GM18861 (cell line): ENCODE measurements around the gene RFC5.
"Not testable (repeated sequence)": the region's sequence is repeated elsewhere in the genome, so short reads cannot be mapped to it uniquely, and the experiment has no call there.

Source experiments
- ATAC-seq: cut with Tn5 transposase; IDR thresholded peaks from one replicate; pipeline ENCODE4 v1.9.1; 2021; ENCODE audit not compliant: unreplicated experiment

The RFC5 gene

DNA sequence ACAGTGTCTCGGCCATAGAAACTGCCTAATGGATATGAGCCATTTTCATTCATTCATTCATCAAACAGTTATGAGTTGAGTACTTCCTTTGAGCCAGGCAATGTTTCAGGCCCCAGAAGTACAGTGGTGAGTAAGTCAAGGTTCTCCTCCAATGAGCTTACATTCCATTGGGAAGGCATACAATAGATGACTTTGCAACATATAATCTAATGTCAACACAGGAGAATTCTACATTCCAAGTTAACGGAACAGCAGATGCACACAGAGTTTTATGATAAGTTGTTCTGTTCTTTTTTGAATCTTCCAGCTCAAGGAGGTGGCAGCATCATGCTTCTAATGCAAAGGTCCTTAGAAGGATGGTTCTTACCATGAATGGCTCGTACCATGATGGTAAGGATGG lies 3.2 kb upstream of the RFC5 start:
- ATAC-seq, result no peak

DNA sequence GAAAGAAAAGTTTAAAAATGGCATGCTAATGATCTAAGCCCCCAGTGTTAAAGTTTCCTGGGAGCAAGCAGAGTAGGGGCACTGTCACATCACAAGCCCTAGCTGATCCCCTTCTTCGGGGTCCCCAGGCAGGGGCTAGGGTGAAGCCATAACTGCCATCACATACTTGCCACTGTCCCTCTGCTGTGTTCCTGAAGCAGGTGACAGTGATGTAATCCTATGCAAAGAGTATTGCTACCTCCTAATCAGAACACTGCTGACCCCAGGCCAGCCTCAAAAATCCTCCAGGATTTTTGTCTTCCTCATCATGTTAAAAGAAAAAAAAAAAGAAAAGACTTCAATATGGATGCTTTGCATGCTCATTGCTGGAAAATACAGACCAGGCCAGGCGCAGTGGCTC lies 1.2 kb upstream of the RFC5 start:
- no peak for ATAC-seq

DNA sequence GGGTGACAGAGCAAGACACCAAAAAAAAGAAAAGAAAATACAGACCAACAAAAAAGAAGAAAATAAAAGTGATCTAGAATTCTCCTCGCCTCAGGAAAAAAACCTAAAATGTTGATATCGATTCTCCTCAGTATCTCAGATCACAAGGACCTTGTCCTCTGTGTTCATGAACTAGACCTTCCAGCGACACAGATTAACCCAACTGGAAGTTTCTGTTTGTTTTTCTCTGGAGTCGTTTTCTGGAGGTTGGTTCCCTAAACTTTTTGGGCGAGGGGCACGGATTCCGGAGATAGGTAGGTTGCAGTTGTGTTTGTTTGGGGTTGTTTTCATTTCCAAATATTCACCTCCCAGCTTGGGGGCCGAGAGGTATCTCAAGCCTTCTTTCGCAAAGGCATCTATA lies 559 bp upstream of the RFC5 start:
- ATAC-seq, result no peak

DNA sequence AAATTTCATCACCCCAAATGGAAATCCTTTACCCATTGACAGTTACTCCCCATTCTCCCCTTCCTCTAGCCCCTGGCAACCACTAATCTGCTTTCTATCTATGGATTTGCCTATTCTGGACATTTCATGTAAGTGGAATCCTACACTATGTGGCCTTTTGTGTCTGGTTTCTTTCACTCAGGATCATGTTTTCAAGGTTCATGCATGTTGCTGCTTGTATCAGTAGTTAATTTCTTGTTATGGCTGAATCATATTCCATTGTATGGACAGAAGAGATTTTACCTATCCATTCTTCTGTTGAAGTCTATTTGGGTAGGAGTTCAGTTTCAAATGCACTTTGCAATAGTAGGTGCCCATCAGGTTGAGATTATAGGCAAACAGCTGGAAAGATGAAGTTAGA lies 1.4 kb downstream of the RFC5 start:
- ATAC-seq, result no peak

DNA sequence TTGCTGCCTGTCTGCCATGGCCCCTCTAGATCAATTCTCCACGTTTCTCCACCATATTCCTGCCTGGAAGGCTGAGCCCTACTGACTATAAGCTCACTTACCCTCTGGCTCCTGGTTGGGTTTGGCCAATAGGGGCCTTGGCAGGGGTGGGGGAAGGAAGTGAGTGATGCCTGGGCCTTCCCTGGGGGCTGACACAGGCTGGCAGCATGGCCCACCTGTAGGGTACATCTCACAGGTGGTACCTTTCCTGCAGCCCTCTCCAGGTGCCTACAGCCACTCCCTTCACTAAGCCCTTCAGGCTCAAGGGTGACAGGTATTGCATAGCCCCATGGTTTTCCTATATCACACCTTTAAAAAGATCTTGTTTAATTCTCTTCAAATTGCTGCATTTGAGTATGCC lies 3.5 kb downstream of the RFC5 start:
- no peak for ATAC-seq

DNA sequence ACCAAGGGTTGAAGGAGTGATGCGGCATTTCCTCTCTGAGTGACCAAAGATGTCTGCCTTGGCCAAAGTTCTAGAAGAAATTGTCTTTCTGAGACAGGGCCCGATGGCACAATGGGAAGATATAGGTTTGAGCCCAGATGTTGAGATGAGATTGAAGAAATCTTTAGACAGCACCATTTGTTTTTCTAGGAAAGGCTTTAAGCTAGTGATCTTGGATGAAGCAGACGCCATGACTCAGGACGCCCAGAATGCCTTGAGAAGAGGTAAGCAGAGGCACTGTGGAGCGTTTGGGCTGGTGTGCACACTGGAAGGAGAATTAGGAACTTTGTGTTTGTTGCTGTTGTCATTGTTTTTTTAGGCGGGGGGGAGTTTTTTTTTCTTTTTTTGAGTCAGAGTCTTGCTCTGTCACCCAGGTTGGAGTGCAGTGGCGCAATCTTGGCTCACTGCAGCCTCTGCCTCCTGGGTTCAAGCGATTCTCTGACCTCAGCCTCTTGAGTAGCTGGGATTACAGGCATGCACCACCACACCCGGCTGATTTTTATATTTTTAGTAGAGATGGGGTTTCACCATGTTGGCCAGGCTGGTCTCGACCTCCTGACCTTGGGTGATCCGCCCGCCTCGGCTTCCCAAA lies 5.7 kb downstream of the RFC5 start:
- not testable (repeated sequence) for ATAC-seq

DNA sequence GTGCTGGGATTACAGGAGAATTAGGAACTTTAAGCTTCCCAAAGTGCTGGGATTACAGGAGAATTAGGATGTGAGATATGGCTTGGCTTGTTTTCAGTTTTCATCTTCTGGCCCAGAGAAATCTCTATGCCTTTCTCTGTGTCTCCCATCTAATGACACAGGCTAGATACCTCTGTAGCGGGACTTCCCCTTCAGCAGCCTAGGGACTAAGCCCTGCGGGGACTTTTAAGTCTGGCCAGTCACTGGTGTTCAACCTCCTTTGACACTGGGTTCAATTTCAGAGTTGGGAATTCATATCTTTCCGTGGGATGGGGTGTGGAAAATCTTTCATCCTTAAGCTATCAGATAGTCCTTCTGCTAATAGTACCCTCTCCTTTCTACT lies 6.2 kb downstream of the RFC5 start:
- no peak for ATAC-seq

DNA sequence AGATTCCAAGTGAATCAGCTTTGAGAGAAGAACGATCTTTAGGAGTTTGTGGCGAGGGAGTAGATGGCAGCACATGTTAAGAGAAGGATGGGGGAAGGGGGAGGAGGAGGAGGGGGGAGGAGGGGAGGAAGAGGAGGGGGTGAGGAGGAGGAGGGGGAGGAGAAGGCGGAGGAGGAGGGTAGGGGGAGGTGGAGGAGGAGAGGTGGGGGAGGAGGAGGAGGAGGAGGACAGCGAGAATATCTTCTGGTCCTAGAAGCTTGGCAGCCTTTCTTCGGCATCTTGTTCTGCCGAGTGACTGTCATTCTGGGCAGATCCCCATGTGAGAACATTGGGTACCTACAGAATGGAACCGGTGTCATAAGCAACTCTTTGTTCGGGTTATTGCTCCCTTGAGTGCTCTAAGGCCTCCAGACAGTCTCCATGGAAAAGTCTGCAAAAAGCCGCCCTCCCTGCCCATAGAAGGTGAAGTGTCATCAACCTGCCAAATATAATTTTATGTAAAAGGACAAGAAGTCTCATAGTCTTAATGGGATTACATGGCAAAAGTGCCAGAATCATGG lies 6.9 kb downstream of the RFC5 start:
- no peak for ATAC-seq

DNA sequence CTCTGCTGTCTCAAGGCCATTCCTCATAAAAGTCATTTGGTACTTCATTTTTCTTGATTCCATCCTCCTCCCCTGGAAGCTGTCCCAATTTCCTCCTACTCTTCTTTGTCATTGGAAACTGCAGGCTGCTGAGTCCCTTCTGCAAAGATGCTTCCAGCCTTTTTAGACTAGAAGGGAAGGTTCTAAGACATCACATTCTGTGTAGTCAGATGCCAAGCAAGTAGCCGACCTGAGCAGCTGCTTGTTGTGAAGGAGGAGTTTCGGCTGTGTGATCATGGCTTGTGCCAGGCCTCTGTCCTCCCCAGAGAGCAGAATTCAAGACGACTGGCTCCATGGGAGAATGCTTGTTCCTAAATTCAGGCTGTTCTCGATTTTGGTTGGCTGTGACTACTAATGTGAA lies 8.7 kb downstream of the RFC5 start:
- ATAC-seq, result no peak

DNA sequence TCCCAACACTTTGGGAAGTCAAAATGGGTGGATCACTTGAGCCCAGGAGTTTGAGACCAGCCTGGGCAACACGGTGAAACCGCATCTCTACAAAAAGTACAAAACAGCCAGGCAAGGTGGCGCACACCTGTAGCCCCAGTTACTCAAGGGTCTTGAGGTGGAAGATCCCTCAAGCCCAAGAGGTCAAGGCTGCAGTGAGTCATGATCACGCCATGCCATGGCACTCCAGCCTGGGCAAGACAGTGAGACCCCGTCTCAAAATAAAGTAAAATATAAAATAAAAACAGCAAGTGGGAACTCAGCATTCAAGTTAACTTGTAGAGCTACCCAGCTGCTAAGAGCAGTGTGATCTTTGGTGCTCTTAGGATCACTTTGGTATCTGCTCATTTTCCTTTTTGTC lies 12.7 kb downstream of the RFC5 start:
- no peak for ATAC-seq

DNA sequence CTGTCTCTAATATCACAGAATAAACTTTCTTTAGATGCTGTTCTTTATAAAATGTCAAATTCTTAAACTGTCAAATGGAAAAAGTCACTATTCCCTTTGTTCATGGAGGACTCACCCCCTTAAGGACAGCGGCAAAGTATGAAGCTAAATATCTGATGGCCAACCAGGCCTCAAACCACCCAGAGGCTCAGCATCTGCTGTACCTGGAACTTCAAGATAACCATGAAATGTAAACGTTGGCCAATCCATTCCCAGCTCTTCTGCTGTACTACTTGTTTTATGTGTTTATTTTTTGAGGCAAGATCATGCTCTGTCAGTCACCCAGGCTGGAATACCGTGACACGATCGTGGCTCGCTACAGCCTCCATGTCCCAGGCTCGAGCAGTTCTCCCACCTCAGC lies 15.7 kb downstream of the RFC5 start:
- ATAC-seq, result no peak

DNA sequence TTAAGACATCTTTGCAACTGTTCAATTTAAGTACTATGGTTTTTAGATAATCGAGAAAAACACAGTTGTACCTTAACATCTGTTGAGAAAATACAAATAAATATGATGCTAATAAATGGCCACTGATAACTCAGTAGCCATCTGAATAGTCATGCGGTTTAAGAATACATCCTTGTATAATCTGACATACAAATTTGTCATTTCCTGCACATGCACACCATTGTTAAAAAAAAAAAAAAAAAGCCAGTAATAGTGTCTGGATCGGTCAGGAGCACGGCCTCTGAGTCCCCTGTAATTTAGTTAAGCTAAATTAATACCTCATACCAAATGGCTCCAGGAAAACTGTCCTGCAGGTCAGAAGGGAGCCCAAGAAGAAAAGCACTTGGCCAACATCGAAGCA lies 16.8 kb downstream of the RFC5 start:
- ATAC-seq, result no peak

DNA sequence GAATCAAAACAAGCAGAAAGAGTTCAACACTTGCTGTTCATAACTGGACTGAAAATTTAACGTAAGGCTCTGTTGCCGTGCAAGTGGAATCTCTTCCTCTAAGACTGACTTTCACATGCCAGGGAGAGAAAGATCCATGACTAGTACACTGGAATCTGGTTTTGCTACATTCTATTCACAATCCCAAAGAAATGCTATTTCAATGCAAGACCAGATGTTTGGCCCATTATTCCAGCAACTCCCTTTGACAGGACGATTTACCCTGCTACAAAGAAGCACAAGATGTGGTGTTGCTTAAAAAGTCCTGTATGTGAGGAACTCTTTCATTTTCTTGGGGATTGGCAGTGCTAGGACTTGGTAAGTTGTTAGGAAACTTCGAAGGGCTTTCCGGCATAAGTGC lies 17.4 kb downstream of the RFC5 start:
- ATAC-seq, result no peak

DNA sequence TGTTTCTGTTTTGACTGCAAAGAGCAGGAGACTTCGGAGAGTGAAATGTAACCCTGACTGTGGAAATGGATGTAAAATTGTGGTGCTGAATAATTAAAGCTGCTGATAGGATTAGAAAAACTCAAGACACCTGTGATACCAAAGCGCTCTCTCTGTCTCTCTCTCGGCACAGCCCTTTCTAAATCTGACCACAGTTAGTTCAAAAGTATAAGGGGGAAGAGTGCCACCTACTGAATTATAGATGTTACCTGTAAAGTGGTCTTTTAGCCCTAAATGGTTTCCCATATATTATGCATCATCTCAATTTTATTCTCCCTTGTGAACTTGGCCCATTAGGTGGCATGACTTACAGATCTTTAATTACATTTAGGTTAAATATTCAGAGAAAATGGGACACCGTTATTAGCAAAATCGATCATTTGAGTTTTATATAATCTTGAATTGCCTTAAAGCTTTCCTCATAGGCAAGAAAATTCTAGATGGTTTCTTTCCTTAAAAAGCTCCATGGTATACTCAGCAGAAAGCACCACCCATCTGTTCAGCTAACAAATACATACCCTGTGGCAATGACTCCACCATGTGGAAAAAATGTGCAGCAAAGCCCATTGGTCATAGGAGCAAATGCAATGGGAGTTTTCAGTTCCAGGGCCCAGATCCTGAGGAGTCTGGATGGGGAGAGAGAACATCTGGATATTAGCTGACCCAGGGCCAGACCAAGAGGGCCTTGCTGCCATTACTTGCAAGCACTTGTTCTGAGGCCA lies 18.1 kb downstream of the RFC5 start:
- ATAC-seq, result no peak

DNA sequence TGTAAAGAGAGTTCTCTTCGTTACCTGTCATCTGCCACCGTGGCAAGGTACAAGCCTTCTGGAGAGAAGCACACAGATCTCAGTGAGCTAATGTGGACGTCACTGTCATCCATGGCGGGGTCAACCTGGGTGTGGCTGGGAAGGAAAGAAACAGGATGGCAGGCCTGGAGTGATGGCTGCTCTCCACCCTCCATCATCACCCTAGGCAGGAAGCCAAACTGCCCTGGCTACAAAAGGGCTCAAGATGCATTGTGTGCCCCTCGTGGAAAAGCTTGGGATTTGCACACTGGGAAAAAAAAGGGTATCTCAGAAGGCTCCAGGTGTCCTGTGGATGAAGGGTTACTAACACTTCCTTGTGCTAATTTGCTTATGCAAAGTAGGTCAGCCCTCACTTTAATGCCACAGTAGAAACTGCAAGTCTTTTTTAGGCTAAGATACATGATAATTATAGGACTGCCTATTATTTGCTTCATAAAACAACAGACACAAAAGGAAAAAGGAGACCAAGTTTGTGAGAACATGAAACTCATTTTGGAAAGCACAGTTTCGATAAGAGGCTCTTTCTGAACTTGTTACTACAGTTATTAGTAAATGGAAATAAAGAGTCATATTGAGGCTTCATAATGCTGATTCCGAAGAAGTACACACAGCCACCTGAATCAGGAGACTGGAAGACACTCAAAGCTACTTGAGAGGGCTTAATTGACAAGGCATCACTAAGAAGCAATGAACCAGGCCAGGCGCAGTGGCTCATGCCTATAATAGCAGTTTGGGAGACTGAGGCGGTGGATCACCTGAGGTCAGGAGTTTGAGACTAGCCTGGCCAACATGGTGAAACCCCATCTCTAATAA lies 18.9 kb downstream of the RFC5 start:
- peak; percentile 79 for ATAC-seq

DNA sequence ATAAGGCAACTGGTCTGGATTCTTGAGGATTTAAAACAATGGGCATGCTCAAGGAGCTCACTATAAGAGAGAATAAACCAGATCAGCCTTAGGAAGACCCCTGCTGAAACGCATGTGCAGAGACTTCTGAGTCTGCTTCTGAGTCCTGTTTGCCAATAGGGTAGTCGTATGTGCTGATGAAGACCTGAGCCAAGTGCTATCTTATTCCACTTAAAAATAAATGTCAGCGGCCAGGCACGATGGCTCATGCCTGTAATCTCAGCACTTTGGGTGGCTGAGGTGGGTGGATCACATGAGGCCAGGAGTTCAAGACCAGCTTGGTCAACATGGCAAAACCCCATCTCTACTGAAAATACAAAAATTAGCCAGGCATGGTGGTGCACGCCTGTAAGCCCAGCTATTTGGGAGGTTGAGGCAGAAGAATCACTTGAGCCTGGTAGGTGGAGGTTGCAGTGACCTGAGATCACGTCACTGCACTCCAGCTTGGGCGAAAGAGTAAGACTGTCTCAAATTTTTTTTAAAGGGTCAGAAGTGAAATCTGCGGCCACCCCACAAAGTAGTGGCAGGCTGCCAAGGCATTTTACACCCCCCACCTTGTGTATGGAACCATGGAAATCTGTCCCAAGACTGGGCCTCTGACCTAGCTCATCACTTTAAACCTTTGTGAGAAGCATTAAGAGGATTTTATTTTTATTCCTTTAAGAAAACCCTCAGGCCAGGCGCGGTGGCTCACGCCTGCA lies 20.3 kb downstream of the RFC5 start:
- no peak for ATAC-seq

DNA sequence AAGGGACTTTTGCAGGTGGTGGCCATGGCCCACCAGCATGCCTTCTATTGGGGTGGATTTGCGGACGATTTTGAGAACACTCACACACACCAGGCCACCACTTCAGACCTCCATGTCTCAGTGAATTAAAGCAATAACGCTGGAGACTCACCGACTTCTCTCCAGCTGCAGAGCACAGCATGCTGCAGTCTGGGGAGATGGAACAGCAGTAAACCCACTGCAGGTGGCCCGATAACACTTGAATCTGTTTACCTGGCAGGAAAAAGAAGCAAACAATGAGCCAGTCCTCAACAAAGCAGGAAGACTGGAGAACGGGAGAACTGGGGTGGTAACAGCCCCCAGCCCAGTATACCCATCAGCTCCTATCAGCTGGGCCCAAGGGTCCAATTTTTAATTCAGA lies 21.6 kb downstream of the RFC5 start:
- no peak for ATAC-seq

DNA sequence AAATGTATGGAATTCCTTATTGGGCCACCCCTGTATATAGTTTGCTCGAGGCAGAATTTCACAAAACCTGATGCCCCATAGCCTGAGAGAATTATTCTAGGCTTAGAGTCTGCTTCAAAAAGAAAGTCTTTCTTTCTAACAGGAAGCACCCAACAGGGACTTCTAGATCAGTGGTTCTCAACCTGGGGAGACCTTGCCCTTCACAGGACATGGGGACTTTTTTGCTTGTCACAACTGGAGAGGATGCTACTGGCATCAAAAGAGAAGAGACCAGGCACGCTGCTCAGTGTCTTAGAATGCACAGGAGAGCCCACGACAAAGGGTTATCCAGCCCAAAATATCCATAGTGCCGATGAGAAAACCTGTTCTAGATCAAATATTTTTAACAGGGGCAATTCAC lies 25.6 kb downstream of the RFC5 start:
- no peak for ATAC-seq

DNA sequence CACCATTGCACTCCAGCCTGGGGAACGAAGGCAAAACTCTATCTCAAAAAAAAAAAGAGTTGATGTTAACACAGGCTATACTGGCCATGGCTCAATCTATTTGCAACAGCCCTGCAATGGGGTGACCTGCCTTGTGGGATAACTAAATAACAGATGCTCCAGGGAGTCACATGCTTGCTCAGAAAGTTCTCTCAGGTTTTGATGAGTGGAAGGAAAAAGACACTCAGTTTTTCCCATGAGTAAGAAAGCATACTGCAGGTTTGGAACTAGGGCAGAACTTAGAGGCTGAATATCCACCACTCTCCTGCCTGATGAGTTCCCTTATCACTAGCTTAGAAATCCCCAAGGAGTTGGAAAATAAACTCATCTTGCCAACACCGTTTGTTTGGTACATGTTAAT lies 27.6 kb downstream of the RFC5 start:
- ATAC-seq, result no peak

DNA sequence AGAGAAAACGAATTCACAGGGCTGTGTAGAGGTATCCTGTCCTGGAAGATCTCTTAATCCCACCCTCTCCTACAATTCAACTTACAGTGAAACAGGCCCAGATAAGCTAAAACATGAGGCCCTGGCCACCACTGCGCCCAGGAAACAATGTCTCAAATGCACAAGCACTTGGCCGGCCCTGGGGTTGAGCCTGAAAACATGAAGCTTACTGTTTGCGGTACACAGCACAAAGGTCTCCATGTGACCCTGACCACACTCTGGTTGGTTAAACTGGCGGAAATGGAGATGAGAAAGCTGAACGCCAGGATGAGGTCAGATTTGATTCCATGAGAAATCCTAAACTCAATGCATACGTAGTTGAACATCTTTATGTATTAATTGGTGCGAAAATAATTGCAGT lies 28.1 kb downstream of the RFC5 start:
- ATAC-seq, result no peak

DNA sequence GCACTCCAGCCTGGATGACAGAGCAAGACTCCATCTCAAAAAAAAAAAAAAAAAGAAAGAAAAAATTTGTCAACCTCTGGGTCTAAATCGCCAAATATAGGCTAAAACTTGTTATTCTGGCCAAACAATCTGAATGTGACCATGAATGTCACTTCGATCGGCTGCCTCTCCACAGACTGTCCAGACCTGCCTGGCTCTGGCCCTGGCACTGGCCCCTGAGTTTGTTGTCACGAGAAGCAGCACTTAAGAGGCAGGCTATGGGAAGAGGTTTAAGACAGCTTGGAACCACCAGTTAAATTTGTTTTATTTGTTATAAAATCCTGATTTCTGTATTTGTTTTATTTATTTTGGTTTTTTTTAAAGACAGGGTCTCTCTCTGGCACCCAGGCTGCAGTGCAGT lies 29.9 kb downstream of the RFC5 start:
- ATAC-seq, result no peak
